ENCODE results near the gene SLC10A2. TPM values are rescaled to one million over a fixed set of nuclear protein-coding genes. Genes with fewer than 3 reads are reported as not detected.

Gene SLC10A2
- polyA plus RNA-seq, 1 donor (not counting 4 experiments of a cell fraction or from before 2014, with no cell fraction given): 0.39 TPM

DNA sequence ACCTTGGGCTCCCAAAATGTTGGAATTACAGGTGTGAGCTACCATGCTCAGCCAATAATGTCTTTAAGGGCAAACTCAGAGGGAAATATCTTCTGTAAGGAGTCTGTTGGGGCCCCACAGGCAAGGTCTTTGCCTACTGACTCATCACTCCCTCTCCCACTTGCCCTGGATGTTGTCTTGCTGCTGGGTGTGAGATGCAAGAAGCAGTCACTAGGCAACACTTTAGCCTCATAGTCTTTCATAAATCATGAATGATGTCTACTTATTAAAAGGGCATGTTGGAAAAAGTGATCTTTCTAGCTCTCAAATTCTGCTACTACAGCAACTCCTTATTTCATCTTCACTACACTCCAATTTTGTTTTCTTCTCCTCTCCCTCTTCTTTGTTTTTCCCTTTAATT lies 34.6 kb upstream of the SLC10A2 start:
- dilution Hi-C loops (cut with MboI; ENCODE audit: extremely low pct_ligation_motif_present, low sequenced_read_pairs): no loop called here
- DNase-seq (ENCODE audit: low read depth, low spot score): no peak
- FAIRE-seq: peak; percentile 79

DNA sequence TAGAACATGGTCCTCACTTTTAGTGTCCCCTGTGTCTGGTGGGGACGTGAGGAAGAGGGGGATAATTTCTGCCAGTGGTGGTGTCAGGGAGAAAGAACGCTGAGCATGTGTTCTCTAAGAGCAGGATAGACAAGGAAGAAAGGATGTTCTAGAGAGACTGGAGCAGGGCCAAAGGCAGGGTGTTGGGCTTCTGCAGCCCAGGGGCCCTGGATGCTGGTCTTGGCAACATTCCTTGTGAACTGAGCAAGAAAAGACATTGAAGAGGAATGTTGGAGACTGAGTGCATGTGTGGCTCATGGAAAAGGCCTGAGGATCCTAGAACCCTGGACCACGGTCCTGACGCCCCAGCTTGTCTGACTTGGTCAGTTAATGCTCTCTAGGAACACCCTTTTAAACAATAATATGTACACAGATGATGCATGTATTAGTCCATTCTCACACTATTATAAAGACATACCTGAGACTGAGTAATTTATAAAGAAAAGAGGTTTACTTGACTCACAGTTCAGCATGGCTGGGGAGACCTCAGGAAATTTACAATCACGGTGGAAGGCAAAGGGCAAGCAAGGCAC lies 33.6 kb upstream of the SLC10A2 start:
- peak overlapping the region; percentile 27 for H3K4me2 ChIP-seq (ENCODE audit: control insufficient read depth, extremely low read depth, insufficient read depth, low read depth, low read length)
- TF ChIP-seq EZH2 (IDR thresholded peaks at IDR 0.05; ENCODE audit: low read length): no peak
- TF ChIP-seq, protein P1, sequence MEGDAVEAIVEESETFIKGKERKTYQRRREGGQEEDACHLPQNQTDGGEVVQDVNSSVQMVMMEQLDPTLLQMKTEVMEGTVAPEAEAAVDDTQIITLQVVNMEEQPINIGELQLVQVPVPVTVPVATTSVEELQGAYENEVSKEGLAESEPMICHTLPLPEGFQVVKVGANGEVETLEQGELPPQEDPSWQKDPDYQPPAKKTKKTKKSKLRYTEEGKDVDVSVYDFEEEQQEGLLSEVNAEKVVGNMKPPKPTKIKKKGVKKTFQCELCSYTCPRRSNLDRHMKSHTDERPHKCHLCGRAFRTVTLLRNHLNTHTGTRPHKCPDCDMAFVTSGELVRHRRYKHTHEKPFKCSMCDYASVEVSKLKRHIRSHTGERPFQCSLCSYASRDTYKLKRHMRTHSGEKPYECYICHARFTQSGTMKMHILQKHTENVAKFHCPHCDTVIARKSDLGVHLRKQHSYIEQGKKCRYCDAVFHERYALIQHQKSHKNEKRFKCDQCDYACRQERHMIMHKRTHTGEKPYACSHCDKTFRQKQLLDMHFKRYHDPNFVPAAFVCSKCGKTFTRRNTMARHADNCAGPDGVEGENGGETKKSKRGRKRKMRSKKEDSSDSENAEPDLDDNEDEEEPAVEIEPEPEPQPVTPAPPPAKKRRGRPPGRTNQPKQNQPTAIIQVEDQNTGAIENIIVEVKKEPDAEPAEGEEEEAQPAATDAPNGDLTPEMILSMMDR (optimal IDR thresholded peaks at IDR 0.05 in 1 of 3, IDR thresholded peaks at IDR 0.05 in 1 of 3, conservative IDR thresholded peaks at IDR 0.05 in 1 of 3; ENCODE audit: extremely low read depth in 1 of 3, insufficient read depth in 2 of 3, low read length in 3 of 3): no peak
- FAIRE-seq (peak; percentile 88), DNase-seq (ENCODE audit: low read depth, low spot score) (peak; percentile 48)
- no peak overlapping the region for H3K4me3 ChIP-seq (ENCODE audit: control insufficient read depth in 2 of 3, extremely low read depth in 1 of 3, insufficient read depth in 2 of 3, low read depth in 1 of 3, low read length in 3 of 3)
- H4K20me1 ChIP-seq (ENCODE audit: control insufficient read depth, extremely low read depth, insufficient read depth, low read length): no peaks in the 10 kb centered on the region
- H3K36me3 ChIP-seq (ENCODE audit: control insufficient read depth in 2 of 2, extremely low read depth in 1 of 2, insufficient read depth in 2 of 2, low read length in 2 of 2): no peaks in the 10 kb centered on the region
- peak overlapping the region; percentile 27 for H2AFZ ChIP-seq (ENCODE audit: control insufficient read depth, low read length)
- no peaks in the 10 kb centered on the region for H3K79me2 ChIP-seq (ENCODE audit: control insufficient read depth, insufficient read depth, low read length)
- H3K9me1 ChIP-seq (ENCODE audit: control insufficient read depth, extremely low read depth, insufficient read depth, low read length): no peaks in the 10 kb centered on the region
- H3K27me3 ChIP-seq (ENCODE audit: control insufficient read depth, extremely low read depth, insufficient read depth, low read length): no peaks in the 10 kb centered on the region
- no peak overlapping the region for H3K9ac ChIP-seq (ENCODE audit: control insufficient read depth, extremely low read depth, insufficient read depth, low read length)
- no peaks in the 10 kb centered on the region for H3K9me3 ChIP-seq (ENCODE audit: control insufficient read depth, low read depth, low read length)
- dilution Hi-C loops (cut with MboI; ENCODE audit: extremely low pct_ligation_motif_present, low sequenced_read_pairs): no loop called here
- H3K27ac ChIP-seq (ENCODE audit: control insufficient read depth, insufficient read depth, low read length): peak overlapping the region; percentile 36
- H3K4me1 ChIP-seq (ENCODE audit: control insufficient read depth, extremely low read depth, insufficient read depth, low read length): peaks cover 19% of the 10 kb centered on the region

More for the DNA sequence above, 34.6 kb upstream of the SLC10A2 start:
- no peaks in the 10 kb centered on the region for H3K27me3 ChIP-seq (ENCODE audit: control insufficient read depth, extremely low read depth, insufficient read depth, low read length)
- H3K4me2 ChIP-seq (ENCODE audit: control insufficient read depth, extremely low read depth, insufficient read depth, low read depth, low read length): no peak overlapping the region
- H3K4me1 ChIP-seq (ENCODE audit: control insufficient read depth, extremely low read depth, insufficient read depth, low read length): peaks cover 19% of the 10 kb centered on the region
- H3K9me1 ChIP-seq (ENCODE audit: control insufficient read depth, extremely low read depth, insufficient read depth, low read length): no peaks in the 10 kb centered on the region
- no peak overlapping the region for H3K9ac ChIP-seq (ENCODE audit: control insufficient read depth, extremely low read depth, insufficient read depth, low read length)
- no peaks in the 10 kb centered on the region for H4K20me1 ChIP-seq (ENCODE audit: control insufficient read depth, extremely low read depth, insufficient read depth, low read length)
- no peaks in the 10 kb centered on the region for H3K79me2 ChIP-seq (ENCODE audit: control insufficient read depth, insufficient read depth, low read length)
- H3K4me3 ChIP-seq (ENCODE audit: control insufficient read depth in 2 of 3, extremely low read depth in 1 of 3, insufficient read depth in 2 of 3, low read depth in 1 of 3, low read length in 3 of 3): no peak overlapping the region
- no peaks in the 10 kb centered on the region for H3K36me3 ChIP-seq (ENCODE audit: control insufficient read depth in 2 of 2, extremely low read depth in 1 of 2, insufficient read depth in 2 of 2, low read length in 2 of 2)
- no peak overlapping the region for H2AFZ ChIP-seq (ENCODE audit: control insufficient read depth, low read length)
- peak overlapping the region; percentile 31 for H3K27ac ChIP-seq (ENCODE audit: control insufficient read depth, insufficient read depth, low read length)
- no peaks in the 10 kb centered on the region for H3K9me3 ChIP-seq (ENCODE audit: control insufficient read depth, low read depth, low read length)
- no peak for TF ChIP-seq EZH2 (IDR thresholded peaks at IDR 0.05; ENCODE audit: low read length)
- TF ChIP-seq, protein P1 (optimal IDR thresholded peaks at IDR 0.05 in 1 of 3, IDR thresholded peaks at IDR 0.05 in 1 of 3, conservative IDR thresholded peaks at IDR 0.05 in 1 of 3; ENCODE audit: extremely low read depth in 1 of 3, insufficient read depth in 2 of 3, low read length in 3 of 3): no peak

All from keratinocyte (primary cell).